Stimulated activated CD4-positive, alpha-beta T cell treated with anti-CD3 and anti-CD28 coated beads, Interleukin-4, amount 100 ng/mL, for 48 hours (primary cell): ENCODE measurements around the gene LMBRD1.
"Not testable (repeated sequence)": the region's sequence is repeated elsewhere in the genome, so short reads cannot be mapped to it uniquely, and the experiment has no call there.

ENCODE experiments used
- DNase-seq, 2 donors: peaks; one replicate each; pipeline ENCODE4 v3.0.0-alpha.2; 2020; ENCODE audit warnings: low read depth in 2 of 2

Gene LMBRD1

GRCh38 chr6:69796642-69797390 lies at the start of gene LMBRD1:
TSS of gene LMBRD1 (minus strand) at chr6:69797010. CDS start at chr6:69796881, 129 bp downstream.
- DNase-seq, result peak; percentile 95 to 100

GRCh38 chr6:69846312-69846711 lies 49.5 kb upstream of the LMBRD1 start:
- no peak for DNase-seq

GRCh38 chr6:69843189-69843588 lies 46.4 kb upstream of the LMBRD1 start:
- no peak for DNase-seq

GRCh38 chr6:69841862-69842261 lies 45.1 kb upstream of the LMBRD1 start:
- DNase-seq, result no peak

DNA sequence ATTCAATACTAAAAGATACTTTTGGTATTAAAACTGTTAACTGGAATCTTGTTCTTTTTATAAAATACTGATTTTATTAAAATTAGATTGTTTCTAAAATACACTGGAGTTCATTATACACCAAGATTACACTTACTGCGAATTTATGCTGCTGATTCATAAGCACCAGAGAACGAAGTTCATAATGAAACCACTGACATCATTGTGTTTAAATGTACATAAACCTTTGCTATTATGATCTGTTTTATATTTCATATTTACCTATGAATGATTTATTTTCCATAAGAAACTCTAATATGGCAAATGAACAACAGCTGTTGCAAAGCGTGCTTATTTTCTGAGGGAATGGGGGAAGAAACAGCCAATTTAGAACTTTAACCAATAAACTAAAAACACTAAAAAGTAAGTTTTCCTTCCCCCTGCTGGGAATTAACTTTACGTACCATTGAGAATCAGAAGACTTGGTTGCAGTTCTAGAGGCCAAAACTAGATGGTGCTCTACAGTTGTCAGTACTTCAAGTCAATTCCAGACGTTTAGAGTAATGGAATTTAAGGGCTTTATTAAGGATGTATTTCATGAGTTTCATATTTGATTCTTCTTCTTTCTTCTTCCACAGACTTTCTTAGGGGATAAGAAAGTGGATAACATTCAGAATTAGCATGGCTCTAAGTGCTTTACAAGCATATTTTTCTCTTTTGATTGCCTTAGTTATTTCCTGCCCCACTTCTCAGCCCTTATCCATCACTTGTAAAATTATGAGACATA lies 38.8 kb upstream of the LMBRD1 start:
- DNase-seq, result no peak

DNA sequence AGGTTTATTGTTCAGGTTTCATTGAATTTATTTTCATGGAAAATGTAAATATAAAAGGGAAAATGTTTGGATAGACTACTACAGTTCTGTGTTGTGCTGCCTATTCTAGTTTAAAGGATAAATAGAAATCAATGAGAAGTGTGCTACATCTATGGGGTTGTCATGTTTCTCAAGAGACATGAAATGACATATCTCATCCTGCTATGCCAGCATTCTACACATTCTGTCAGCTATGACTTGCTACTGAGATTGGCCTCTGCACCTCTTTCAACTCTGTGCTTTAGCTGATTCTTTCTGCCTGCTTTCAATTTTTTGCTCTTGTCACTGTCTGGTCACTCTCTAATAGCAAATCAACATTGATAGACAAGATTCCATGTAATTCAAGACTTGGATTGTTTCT lies 35.7 kb upstream of the LMBRD1 start:
- no peak for DNase-seq

GRCh38 chr6:69827276-69827893 lies 30.6 kb upstream of the LMBRD1 start:
- no peak for DNase-seq

DNA sequence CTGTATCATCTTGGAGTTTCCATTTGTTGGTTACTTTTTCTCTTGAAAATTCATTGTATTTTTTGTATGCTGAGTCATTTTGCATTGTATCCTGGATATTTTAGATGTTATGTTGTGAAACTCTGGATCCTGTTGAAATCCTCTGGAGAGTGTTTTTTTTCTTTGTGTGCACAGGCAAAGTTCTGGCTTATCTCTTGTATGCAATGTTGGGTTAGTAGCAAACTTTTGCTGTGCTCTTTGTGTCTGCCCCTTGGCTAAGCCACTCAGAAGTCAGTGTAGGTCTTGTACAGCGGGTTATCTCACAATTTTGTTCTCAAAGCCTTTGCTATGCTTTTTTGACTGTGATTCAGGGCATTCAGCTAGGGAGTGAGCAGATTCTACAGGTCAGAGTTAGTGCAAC lies 29.1 kb upstream of the LMBRD1 start:
- no peak for DNase-seq

DNA sequence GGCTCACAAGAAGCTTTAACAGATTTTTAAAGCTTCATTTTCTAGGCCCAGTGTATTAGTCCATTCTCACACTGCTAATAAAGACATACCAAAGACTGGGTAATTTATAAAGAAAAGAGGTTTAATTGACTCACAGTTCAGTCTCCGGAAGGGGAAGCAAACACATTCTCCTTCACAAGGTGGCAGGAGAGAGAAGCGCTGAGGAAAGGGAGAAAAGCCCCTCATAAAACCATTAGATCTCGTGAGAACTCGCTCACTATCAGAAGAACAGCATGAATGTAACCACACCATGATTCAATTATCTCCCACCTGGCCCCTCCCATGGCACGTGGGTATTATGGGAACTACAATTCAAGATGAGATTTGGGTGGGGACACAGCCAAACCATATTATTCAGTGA lies 27.5 kb upstream of the LMBRD1 start:
- DNase-seq, result not testable (repeated sequence)

DNA sequence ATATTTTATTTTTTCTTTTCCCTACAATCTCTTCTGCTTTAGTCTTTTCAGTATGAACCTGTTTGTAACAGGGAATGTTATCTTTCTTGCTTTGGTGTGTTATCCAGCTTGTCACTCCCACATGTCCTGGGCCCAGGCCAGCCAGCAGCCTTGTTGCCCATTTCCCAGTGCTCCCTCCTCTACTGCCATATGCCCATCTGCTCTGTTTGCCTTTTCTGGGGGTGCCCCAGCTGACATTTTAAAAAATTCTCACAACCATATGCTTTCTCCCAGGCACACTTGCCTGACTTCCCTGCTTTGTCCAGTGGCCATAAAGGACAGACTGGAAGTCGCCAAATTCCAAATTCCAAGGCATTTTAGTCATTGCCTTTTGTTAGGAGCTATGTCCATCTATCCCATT lies 23.6 kb upstream of the LMBRD1 start:
- no peak for DNase-seq

- DNase-seq, result no peak
These were observed 23.2 kb upstream of the LMBRD1 start for GRCh38 chr6:69820018-69820417.

- DNase-seq, result no peak
These were observed 22.3 kb upstream of the LMBRD1 start for GRCh38 chr6:69819138-69819537.

DNA sequence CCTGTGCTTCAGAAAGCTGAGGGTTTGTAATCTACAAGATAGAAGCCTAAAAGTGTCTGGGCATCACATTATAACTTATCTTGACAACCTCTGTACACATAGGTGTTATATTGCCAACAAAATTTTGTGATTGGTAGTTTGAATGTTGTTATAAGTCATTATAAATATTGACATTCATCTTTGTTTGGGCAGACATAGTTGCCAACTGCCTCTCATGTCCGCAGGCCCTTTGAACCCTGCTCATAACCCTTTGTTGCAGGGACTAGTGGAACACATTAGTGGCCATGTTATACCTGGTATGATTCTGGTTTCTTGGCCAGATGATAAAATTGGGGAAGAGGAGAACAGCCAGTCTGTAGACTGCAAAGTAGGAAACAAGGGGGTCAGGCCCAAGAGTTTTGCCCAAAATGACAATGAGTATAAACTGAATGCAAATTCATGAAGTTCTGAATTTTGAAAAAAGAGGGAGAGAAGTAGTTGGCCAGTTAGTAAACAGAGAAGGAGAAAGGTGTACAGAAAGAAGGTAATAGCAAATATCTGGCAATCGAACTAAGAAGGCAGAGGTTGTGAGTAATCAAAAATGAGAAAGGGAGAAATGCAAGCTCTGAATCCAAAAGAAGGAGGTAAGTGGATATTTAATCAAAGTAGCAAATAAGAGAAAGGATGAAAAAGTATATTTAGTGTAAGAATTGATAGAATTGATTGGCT lies 21.6 kb upstream of the LMBRD1 start:
- DNase-seq, result no peak

- DNase-seq, result no peak
These were observed 20.5 kb upstream of the LMBRD1 start for GRCh38 chr6:69817358-69817757.

- no peak for DNase-seq
These were observed 19.8 kb upstream of the LMBRD1 start for GRCh38 chr6:69816569-69816968.

DNA sequence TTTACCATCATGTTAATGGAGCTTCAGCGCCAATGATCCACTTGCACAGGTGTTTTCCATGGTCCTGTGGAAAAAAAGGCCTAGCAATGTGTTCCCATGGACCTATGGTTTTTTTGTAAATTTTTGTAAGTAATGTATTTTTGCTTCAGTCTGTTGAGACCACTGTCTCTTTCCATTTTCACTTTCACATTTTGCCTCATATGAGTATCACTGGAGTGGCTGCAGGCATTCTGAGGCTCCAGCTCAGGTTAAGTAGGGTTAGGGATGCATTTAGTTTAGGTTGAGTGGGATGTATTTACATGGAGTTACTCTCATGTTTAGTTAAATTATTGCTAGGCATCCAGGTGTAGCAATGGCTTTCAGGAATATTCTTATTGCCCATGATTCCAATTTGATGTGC lies 19.2 kb upstream of the LMBRD1 start:
- DNase-seq, result no peak

- DNase-seq, result no peak
These were observed 16.7 kb upstream of the LMBRD1 start for GRCh38 chr6:69813508-69813907.

- no peak for DNase-seq
These were observed 16.1 kb upstream of the LMBRD1 start for GRCh38 chr6:69812746-69813427.

GRCh38 chr6:69802995-69803394 lies 6.2 kb upstream of the LMBRD1 start:
- DNase-seq, result no peak

- DNase-seq, result no peak
These were observed 4.9 kb upstream of the LMBRD1 start for GRCh38 chr6:69801711-69802110.

- no peak for DNase-seq
These were observed 4.4 kb upstream of the LMBRD1 start for GRCh38 chr6:69801225-69801624.

DNA sequence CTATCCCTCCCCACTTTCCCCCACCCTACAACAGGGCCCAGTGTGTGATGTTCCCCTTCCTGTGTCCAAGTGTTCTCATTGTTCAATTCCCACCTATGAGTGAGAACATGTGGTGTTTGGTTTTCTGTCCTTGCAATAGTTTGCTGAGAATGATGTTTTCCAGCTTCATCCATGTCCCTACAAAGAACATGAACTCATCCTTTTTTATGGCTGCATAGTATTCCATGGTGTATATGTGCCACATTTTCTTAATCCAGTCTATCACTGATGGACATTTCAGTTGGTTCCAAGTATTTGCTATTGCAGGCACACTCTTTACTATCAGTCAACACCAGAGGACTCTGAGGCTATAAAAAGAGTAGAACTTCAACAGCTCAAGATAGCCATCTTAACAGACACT lies 2.0 kb upstream of the LMBRD1 start:
- not testable (repeated sequence) for DNase-seq
